Keratinocyte (primary cell): ENCODE data around the gene ITPKC. TPM values are rescaled to one million over a fixed set of nuclear protein-coding genes. Genes with fewer than 3 reads are reported as not detected.

Experiments
- DNase-seq: peaks from one replicate; pipeline ENCODE4 v3.0.0-alpha.2; 2011; ENCODE audit warnings: low read depth, missing footprints, low spot score
- FAIRE-seq: peaks from 2 replicates; lab custom pipeline; 2011; peaks lifted over from hg19 to GRCh38; lab: Jason Lieb, UNC
- H2AFZ ChIP-seq: 2 replicates; pipeline ENCODE4 v1.6.0; 2012; ENCODE audit warnings: low read length, control low read depth, inconsistent platforms; ENCODE audit not compliant: control insufficient read depth
- H3K27ac ChIP-seq: 2 replicates; pipeline ENCODE4 v1.5.1; 2011; ENCODE audit warnings: low read length; ENCODE audit not compliant: control insufficient read depth, insufficient read depth
- H3K27me3 ChIP-seq: 3 replicates; pipeline ENCODE4 v1.6.0; 2011; ENCODE audit warnings: low read length; ENCODE audit not compliant: control insufficient read depth, insufficient read depth; ENCODE audit errors: extremely low read depth
- H3K36me3 ChIP-seq, 2 experiments: 2 replicates in 1 of 2; 3 replicates in 1 of 2; pipeline ENCODE4 v1.5.1; 2011; ENCODE audit warnings: low read length in 2 of 2, mild to moderate bottlenecking in 1 of 2; ENCODE audit not compliant: control insufficient read depth in 2 of 2, insufficient read depth in 2 of 2; ENCODE audit errors: extremely low read depth in 1 of 2
- H3K4me1 ChIP-seq: 3 replicates; pipeline ENCODE4 v1.5.1; 2011; ENCODE audit warnings: low read length; ENCODE audit not compliant: control insufficient read depth, insufficient read depth; ENCODE audit errors: extremely low read depth
- H3K4me2 ChIP-seq: 3 replicates; pipeline ENCODE4 v1.6.0; 2011; ENCODE audit warnings: low read depth, low read length; ENCODE audit not compliant: control insufficient read depth, insufficient read depth; ENCODE audit errors: extremely low read depth
- H3K4me3 ChIP-seq, 3 experiments: fragments of 200-600 bp in 1 of 3; sonication (generic) in 1 of 3; 2 replicates in 2 of 3; 3 replicates in 1 of 3; pipeline ENCODE4 v1.5.1; 2011 to 2016; ENCODE audit warnings: low read length in 3 of 3, mild to moderate bottlenecking in 3 of 3, control low read depth in 2 of 3, inconsistent platforms in 1 of 3, low read depth in 1 of 3, mixed read lengths in 1 of 3, mixed run types in 1 of 3, moderate library complexity in 1 of 3; ENCODE audit not compliant: control insufficient read depth in 2 of 3, insufficient read depth in 2 of 3; ENCODE audit errors: extremely low read depth in 1 of 3
- H3K79me2 ChIP-seq: 2 replicates; pipeline ENCODE4 v1.6.0; 2012; ENCODE audit warnings: low read length; ENCODE audit not compliant: control insufficient read depth, insufficient read depth
- H3K9ac ChIP-seq: 3 replicates; pipeline ENCODE4 v1.6.0; 2011; ENCODE audit warnings: low read length; ENCODE audit not compliant: control insufficient read depth, insufficient read depth; ENCODE audit errors: extremely low read depth
- H3K9me1 ChIP-seq: 3 replicates; pipeline ENCODE4 v1.6.0; 2011; ENCODE audit warnings: low read length; ENCODE audit not compliant: control insufficient read depth, insufficient read depth; ENCODE audit errors: extremely low read depth
- H3K9me3 ChIP-seq: 2 replicates; pipeline ENCODE4 v1.5.1; 2012; ENCODE audit warnings: low read depth, low read length; ENCODE audit not compliant: control insufficient read depth
- H4K20me1 ChIP-seq: 3 replicates; pipeline ENCODE4 v1.6.0; 2011; ENCODE audit warnings: low read length; ENCODE audit not compliant: control insufficient read depth, insufficient read depth; ENCODE audit errors: extremely low read depth
- CTCF ChIP-seq, 3 experiments: IDR thresholded peaks in 1 of 3; conservative IDR thresholded peaks in 1 of 3; optimal IDR thresholded peaks in 1 of 3; 2 replicates in 2 of 3; 3 replicates in 1 of 3; pipeline versions ENCODE3 to v1.5.1; 2011; ENCODE audit warnings: low read length in 3 of 3, mild to moderate bottlenecking in 3 of 3, moderate library complexity in 2 of 3, control low read depth in 1 of 3, inconsistent platforms in 1 of 3; ENCODE audit not compliant: insufficient read depth in 2 of 3; ENCODE audit errors: extremely low read depth in 1 of 3
- EZH2 ChIP-seq: IDR thresholded peaks from one replicate; pipeline ENCODE4 v1.6.1; 2012; ENCODE audit warnings: inconsistent platforms, mild to moderate bottlenecking, low read length, moderate library complexity
- dilution Hi-C: fragments of 300-500 bp; cut with MboI; formaldehyde crosslinking; loops from one replicate; pipeline ENCODE4 v1.7.0; 2020; ENCODE audit warnings: low sequenced_read_pairs; ENCODE audit not compliant: extremely low pct_ligation_motif_present
- polyA plus RNA-seq, 5 experiments: library from polyadenylated mRNA; depleted of rRNA in 3 of 5; stranded (reverse) in 3 of 5; stranded (forward) in 1 of 5; unstranded in 1 of 5; fragments of >200 nt; gene quantifications; 1 replicate in 1 of 5; 2 replicates in 3 of 5; 3 replicates in 1 of 5; pipeline versions ENCODE4 v1.2.1 to v1.2.3, GENCODE V29; 2011 to 2012; ENCODE audit warnings: missing spikeins in 2 of 5, low read depth in 1 of 5, low replicate concordance in 1 of 5

ITPKC gene
- polyA plus RNA-seq, 1 donor (not counting 4 experiments of a cell fraction or from before 2014, with no cell fraction given), result 17.2 TPM

GRCh38 chr19:40704491-40705361 is 12.2 kb upstream of the ITPKC start:
- H3K9me3 ChIP-seq, result no peaks in the 10 kb centered on the region
- no peaks in the 10 kb centered on the region for H3K27me3 ChIP-seq
- TF ChIP-seq CTCF (optimal IDR thresholded peaks at IDR 0.05 in 1 of 3, IDR thresholded peaks at IDR 0.05 in 1 of 3, conservative IDR thresholded peaks at IDR 0.05 in 1 of 3; ENCODE audit: extremely low read depth in 1 of 3, insufficient read depth in 2 of 3, low read length in 3 of 3), result no peak
- TF ChIP-seq EZH2, result no peak
- no peak overlapping the region for H3K27ac ChIP-seq
- dilution Hi-C loops, result no loop called here
- no peak overlapping the region for H2AFZ ChIP-seq
- DNase-seq (no peak), FAIRE-seq (no peak)
- H3K9ac ChIP-seq, result no peak overlapping the region
- no peak overlapping the region for H3K4me3 ChIP-seq
- H3K4me1 ChIP-seq, result no peaks in the 10 kb centered on the region
- H3K9me1 ChIP-seq, result no peaks in the 10 kb centered on the region
- H3K36me3 ChIP-seq, result peaks cover 20 to 36% of the 10 kb centered on the region in 2 experiments
- H3K4me2 ChIP-seq, result no peak overlapping the region
- no peaks in the 10 kb centered on the region for H4K20me1 ChIP-seq
- no peaks in the 10 kb centered on the region for H3K79me2 ChIP-seq

- dilution Hi-C loops, result no loop called here
- H3K9ac ChIP-seq, result no peak overlapping the region
- no peak overlapping the region for H2AFZ ChIP-seq
- peaks cover 22 to 38% of the 10 kb centered on the region in 2 experiments for H3K36me3 ChIP-seq
- no peaks in the 10 kb centered on the region for H3K9me3 ChIP-seq
- no peaks in the 10 kb centered on the region for H4K20me1 ChIP-seq
- no peak overlapping the region for H3K27ac ChIP-seq
- H3K4me1 ChIP-seq, result no peaks in the 10 kb centered on the region
- TF ChIP-seq EZH2, result no peak
- TF ChIP-seq CTCF (optimal IDR thresholded peaks at IDR 0.05 in 1 of 3, IDR thresholded peaks at IDR 0.05 in 1 of 3, conservative IDR thresholded peaks at IDR 0.05 in 1 of 3; ENCODE audit: extremely low read depth in 1 of 3, insufficient read depth in 2 of 3, low read length in 3 of 3), result no peak
- no peaks in the 10 kb centered on the region for H3K27me3 ChIP-seq
- no peaks in the 10 kb centered on the region for H3K9me1 ChIP-seq
- no peaks in the 10 kb centered on the region for H3K79me2 ChIP-seq
- DNase-seq (no peak), FAIRE-seq (no peak)
- H3K4me3 ChIP-seq, result no peak overlapping the region
- H3K4me2 ChIP-seq, result no peak overlapping the region
Measured at GRCh38 chr19:40705362-40705651, 11.6 kb upstream of the ITPKC start.
